GM19452 (cell line): ENCODE data around the gene KRTAP20-3.

Experiments used
- ATAC-seq: cut with Tn5 transposase; IDR thresholded peaks from one replicate; pipeline ENCODE4 v1.9.1; 2021; ENCODE audit not compliant: unreplicated experiment

The KRTAP20-3 gene

DNA sequence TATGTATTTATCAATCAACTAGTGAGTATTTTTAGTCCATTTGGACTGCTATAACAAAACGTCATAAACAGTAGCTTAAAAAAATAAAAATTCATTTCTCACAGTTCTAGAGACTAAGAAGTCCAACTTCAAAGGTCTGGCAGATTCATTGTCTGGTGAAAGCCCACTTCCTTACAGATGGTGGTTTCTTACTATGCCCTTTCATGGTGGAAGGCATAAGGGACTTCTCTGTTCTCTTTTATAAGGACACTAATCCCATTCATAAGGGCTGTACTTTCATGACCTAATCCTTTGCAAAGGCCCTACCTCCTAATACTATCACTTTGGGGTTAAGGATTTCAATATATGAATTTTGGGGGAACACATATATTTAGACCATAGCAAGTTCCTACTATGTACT is 37.9 kb downstream of the KRTAP20-3 start:
- no peak for ATAC-seq

DNA sequence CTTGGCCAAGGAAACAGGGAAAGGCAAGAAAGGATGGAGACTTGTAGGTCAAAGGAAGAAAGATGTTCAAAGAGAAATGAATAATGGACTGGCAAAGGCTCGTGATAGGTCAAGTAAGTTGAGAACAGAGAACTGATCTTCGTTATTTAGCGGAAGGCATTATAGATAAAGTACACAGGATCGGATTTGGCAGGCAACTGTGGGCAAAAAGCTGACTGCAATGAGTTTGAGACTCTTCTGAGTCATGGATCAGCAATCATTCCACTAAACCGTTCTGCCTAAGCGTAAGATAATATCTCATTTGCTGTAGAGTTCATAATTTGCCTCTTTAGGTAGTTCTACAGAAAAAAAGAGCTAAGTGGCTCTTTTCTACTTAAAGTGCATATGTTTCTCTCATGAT is 41.8 kb downstream of the KRTAP20-3 start:
- no peak for ATAC-seq

DNA sequence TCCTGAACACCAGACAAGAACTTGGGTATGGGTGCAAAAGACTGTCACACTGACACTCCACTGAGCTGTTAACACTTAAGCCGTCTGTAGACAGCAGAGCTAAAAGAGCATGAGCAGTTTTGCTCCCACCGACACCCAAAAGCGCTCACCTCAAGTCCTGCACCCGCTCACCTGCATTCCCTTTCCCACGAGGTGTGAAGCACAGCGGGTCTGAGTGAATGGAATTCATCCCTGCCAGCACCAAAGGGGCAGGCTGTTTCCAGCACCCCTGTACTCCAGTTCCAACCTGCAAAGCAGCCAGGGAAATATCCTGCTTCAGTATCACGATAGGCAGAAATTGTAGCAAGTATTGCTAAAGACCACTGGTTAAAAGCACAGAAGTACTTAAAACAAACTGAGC is 47.2 kb downstream of the KRTAP20-3 start:
- ATAC-seq = no peak
